GM15510 (cell line): ENCODE data around the gene ECHDC1.

Experiments used
- POLR2A ChIP-seq: IDR thresholded peaks from 3 replicates; pipeline ENCODE4 v1.6.1; 2011; ENCODE audit warnings: borderline replicate concordance; ENCODE audit not compliant: insufficient read length; ENCODE audit errors: extremely low read depth

Gene ECHDC1

DNA sequence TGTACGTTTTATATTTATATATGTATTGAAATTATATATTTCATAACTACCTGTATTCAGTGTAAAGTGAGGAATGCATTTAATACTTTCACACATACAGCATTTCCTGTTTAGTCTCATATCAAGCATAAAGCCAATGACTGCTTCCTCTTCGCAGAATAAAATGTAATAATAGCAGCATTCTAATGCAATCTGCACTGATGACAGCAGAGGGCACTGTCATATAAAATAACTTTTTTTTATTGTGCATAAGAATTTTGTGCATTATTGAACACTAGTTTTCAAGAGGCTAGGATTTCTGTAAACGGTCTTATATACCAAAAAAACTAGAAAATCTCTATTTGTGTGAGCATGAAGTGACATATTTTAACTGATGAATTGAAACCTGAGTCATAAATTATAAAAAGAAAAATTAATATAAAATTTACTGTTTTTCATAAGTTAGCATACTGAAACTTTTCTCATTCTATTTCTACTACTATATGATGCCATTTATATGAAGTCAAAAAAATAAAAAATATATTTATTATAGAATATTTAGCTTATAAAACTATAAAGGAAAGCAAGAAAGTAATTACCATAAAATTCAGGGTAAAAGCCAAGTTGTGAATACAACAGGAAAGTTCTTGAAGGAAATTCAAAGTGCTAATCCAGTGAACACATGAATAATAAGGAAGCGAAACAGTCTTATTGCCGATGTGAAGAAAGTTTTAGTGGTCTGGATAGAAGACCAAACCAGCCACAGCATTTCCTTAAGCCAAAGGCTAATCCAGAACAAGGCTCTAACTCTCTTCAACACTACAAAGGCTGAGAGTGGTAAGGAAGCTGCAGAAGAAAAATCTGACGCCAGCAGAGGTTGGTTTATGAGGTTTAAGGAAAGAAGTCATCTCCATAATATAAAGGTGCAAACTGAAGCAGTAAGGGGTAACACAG, 40.4 kb downstream of the ECHDC1 start:
- no peak for TF ChIP-seq POLR2A

DNA sequence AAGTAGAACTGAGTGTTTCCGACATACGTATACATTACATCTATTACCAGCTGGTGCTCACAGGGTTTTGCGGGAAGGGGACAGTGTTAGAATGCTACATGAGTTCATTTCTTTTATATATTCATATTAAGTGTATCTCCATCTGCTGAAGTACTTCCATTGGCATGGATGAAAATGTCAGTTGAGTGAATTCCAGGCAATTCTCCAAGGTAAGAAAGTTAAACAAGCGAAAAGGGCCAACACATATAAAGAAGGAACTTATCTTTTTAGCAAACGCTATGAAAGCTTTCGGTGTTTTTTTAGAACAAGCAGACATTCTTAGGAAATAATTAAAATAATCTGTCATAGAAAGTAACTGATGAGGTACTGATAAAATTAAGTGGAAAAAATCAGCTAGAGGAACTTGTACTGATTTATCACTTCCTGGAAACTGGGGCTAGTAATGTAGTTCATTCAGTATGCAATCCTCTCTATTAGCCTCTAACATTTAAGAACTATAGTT, 42.2 kb downstream of the ECHDC1 start:
- no peak for TF ChIP-seq POLR2A

DNA sequence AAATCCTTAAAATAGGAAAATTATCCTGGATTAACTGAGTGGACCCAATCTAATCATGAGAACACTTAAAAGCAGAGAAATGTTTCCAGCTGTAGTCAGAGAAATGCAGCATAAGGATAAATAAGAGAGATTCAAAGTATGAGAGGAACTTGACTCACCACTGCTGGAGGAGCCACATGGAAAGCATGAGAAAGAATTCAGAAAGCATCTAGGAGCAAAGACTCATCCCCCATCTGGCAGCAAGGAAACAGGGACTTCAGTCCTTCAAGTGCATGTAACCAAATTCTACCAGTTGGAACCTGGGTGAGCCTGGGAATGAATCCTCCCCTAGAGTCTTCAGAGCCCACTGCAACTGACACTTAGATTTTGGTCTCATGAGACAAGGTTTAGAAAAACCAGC, 43.0 kb downstream of the ECHDC1 start:
- no peak for TF ChIP-seq POLR2A

DNA sequence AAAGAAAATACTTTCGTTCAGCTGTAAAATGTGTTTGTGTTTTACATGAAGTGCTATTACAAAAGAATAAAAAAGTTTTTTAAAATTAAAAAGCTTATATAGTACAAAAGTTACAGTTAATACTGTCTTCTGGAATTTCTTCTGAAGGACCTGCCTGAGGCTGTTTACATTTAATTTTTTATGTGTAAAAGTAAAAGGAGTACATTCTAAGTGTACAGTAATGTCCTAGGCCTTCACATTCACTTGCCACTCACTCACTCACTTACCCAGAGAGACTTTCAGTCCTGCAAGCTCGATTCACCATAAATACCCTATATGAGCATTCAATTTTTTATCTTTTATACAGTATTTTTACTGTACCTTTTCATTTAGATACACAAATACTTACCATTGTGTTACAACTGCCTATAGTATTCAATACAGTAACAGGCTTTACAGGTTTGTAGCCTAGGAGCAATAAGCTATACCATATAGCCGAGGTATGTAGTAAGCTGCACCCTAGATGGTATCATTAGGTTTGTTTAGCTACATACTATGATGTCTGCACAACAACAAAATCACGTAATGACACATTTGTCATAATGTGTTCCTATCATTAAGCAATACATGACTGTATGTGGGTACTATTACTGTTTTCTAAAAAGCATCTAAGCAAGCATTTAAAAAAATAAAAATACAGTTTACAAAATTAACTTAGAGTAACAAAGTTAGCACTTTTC, 43.7 kb downstream of the ECHDC1 start:
- TF ChIP-seq POLR2A = no peak

DNA sequence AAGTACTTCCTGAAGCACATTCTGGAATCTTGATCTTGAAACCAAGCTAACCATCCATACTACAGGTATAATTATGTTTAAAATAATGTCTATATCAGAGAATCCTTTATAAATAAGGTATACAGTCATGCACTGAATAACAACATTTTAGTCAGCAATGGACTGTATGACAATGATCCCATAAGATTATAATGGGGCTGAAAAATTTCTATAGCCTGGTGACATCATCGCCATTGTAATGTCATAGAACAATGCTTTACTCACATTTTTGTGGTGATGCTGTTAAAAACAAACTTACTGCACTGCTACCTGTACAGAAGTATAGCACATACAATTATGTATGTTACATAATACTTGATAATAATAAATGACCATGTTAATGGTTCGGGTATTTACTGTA, 44.9 kb downstream of the ECHDC1 start:
- TF ChIP-seq POLR2A = no peak

DNA sequence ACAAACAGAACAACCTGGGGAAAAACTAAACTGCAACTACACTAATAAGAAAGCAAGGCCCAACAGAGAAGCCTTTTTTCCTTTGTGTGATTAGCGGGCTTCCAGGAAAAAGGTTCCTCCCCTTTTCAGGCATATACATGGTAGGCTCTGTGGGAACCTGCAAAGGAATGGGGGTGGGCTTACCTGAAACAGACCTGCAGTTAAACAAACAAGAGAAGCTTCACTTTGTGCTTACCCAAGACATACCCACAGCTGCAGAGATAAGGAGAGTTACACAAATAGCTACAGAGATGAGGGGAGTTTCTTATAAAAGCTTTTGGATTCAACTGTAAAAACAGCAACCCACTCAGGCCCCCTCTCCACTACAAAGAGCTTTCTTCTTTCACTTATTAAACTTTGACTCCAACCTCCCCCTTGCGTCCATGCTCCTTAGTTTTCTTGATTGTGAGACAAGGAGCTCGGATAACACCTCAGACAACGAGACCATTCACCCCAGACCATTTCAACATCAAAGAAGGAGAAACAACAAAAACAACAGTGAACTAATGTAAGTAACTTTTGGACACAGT, 45.8 kb downstream of the ECHDC1 start:
- no peak for TF ChIP-seq POLR2A

DNA sequence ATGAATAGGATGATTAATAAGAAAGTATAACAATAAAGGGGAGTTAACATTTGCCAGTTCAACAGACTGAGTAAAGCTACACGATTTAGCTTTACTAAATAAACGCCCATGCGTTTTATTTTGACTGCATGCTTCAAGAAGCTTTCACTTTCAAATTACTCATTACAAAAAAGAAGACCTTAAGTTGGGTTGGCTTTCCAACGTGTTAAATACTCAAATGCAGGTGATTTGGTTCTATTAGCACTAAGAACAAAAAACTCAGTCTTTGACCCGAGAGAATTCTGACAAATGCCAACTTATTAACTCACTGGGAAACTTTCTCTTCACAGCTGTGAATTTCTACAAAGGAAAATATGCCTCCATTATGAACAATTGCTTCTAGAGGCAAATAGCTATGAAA, 51.9 kb downstream of the ECHDC1 start:
- no peak for TF ChIP-seq POLR2A

DNA sequence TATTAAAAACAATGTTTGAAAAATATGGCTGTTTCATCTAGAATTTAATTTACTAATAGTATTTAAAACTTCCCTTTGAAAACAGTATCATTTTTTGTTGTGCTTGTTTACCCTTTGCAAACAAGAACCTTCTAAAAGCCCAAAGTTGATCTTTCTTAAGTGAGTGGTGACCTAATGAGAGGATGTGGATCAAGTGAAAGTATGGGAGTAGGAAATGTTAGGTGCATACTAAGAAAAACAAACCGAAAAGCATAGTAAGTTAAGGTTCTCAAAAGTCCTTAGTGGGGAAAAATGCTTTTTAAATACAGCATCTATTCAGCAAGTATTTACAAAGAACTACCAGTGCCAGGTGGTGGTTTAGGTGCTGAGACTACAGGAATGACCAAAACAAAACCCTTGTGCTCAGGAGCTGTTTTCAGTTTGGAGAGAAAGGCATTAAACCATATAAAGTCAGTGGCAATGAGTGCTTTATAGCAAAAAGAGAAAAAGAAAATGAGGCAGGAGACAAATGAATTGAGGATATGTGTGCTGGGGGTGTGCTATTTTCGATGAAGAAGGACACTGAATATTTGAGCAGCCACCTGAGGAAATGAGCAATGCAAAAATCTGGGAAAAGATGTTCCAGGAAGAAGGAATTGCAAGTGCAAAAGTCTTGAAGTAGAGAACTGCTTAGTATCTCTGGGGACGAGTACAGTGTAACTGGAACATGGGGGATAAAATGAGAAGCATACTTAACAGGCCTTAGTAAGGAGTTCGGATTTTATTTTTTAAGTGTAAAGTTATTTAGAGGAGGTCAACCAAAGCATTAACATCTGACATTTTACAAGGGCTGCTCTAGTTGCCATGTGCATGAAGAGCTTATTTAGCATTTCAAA, 52.8 kb downstream of the ECHDC1 start:
- no peak for TF ChIP-seq POLR2A

DNA sequence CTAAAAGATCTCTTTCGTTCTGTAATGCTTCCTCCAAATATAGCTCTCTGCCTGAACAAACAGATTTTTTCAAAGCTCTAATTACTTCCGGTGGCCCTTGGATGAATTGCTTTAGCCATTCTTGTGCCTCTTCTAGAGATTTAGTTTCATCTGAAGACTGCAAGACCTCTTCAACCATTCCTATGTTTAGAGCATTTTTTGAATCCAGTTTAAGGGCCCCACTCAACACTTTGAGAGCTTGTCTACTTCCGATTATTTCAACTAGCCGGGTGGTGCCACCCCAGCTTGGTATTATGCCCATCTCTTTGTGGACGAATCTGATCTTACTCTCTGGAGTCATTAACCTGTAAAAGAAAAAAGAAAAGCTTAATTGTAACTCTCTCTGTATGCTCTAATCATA, 53.5 kb downstream of the ECHDC1 start:
- TF ChIP-seq POLR2A = no peak

DNA sequence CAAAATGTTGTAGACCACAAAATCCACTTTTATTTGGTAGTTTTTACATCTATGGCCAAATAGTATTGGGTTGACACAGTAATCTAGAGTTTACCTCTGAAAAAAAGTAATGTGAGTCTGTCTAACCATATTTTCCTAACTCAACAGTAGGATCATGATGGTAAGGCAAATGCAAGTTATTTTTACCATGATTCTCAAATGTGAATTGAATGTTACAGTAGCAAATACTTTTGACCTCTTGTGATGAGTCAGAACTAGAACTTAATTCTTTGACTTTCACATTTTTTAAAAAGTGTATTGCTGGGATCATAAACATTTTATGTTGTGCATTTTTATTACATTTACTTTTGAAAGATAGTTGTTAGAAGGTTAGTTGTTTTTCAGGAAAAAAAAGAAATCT, 54.7 kb downstream of the ECHDC1 start:
- TF ChIP-seq POLR2A = no peak

DNA sequence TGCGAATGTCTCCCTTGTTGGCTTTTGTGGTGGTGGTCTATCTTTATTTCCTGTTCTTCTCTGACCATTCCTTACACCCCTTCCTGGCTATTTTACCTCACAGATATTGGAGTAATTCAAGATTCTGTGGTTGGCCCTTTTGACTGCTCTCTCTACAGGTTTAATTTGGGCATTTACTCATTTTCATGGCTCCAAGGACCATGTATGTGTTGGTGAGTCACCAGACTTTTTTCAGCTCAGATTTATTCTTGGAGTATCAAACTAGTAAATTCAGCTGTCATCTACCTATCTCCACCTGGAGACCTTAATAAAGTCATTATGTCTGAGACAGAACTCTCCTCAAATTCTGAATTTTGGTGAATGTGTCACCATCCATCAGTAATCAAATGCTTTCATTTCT, 61.2 kb downstream of the ECHDC1 start:
- no peak for TF ChIP-seq POLR2A

DNA sequence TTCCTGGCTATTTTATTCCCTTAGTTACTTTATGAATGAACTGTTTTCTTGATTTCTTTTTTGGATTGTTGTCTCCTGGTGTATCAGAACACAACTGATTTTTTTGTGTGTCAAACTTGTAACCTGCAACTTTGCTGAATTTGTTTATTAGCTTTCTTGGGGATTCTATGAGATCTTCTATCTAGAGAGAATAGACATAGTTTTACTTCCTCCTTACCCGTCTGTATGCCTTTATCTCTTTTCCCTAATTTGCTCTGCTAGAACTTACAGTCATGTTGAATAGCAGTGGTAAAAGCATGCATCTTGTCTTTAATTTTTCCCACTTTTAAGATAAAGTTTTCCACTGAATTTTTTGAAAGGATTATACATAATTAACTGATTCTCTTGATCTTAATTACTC, 63.6 kb downstream of the ECHDC1 start:
- TF ChIP-seq POLR2A = no peak

DNA sequence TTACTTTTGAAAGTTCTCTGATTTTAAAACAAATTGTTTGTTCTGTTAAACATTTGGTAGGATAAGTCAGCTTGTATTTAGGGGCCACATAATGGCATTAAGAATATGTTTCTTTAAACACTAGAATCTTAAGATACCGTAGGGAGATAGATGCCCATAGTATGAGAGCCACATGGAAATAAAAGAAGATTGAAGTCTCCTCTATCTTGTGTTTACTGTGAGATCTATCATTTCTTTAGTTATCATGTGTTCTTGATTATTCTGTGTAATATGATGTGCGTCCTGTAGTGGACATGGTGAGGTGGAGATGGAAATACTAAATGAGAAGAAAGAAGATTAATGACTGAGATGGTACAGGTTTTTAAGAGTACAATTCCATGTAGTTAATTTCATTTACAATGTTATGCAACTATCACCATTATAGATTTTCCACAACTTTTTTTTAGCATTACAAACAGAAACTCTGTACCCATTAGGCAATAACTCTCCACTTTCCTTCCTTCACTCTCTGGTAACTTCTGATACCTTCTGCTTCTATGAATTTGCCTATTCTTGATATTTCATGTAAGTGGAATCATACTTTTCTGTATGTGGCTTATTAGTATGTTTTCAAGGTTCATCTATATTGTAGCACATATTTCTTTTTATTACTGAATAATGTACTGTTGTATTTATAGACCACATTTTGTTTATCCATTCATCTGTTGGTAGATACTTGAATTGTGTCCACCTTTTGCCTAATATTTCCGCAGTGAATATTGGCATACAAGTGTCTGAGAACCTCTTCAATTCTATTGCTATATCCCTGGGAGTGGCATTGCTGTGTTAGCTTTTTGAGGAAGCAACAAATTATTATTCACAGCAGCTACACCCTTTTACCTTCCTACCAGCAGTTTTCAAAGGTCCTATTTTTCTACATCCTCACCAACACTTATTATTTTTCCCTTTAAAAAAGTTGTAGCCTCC, 65.2 kb downstream of the ECHDC1 start:
- TF ChIP-seq POLR2A = no peak

DNA sequence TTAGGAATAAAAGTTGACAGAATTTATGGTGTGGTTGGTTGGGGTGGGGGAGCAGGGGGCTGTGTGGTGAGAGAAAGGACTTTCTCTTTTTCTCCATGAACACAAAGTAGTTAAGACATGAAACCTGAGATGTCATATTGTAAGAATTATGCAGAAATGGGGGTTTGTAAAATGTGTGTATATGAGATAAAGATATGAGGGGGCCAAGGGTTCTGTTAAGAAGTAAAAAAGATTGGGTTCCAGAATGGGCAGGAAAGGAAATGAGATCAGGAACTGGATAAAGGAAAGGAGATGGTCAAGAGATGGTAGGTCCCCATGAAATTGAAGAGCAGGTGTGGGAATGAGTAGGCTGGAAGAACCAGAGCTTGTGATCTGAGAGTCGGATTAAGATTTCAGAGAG, 67.1 kb downstream of the ECHDC1 start:
- TF ChIP-seq POLR2A = no peak

DNA sequence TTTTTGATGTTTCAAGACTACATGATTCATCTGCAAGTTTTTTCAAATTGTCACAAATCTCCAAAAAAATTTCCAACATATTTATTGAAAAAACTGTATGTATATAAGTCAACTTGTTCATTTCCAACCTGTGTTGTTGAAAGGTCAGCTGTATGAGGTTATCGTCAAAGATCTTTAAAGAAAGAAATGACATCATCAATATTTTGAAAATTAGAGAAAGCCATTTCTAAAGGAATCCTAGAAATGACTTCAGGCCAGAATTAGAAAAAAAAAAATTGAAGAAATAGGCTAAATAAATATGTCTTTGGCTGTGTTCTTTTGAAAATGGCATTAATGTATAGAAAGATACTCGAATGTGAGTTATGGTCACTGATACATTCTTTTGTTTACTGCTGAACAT, 69.9 kb downstream of the ECHDC1 start:
- no peak for TF ChIP-seq POLR2A
